Fibroblast of lung (primary cell): Measurements from ENCODE around the gene ROPN1L. TPM values are rescaled to one million over a fixed set of nuclear protein-coding genes. Genes with fewer than 3 reads are reported as not detected.

Experiments used
- DNase-seq, 2 donors: peaks; one replicate each; pipeline versions ENCODE4 v3.0.0 to v3.0.0-alpha.2; 2010; ENCODE audit warnings: low read depth in 2 of 2
- H2AFZ ChIP-seq: 2 replicates; pipeline ENCODE4 v1.5.1; 2012; ENCODE audit warnings: low read length, control low read depth, inconsistent platforms
- H3K27ac ChIP-seq: 2 replicates; pipeline ENCODE4 v1.5.1; 2011; ENCODE audit warnings: low read length, control low read depth; ENCODE audit not compliant: insufficient read depth
- H3K27me3 ChIP-seq: 2 replicates; pipeline ENCODE4 v1.5.1; 2011; ENCODE audit warnings: mild to moderate bottlenecking, low read length; ENCODE audit not compliant: control insufficient read depth, insufficient read depth
- H3K36me3 ChIP-seq: 2 replicates; pipeline ENCODE4 v1.5.1; 2011; ENCODE audit warnings: low read length; ENCODE audit not compliant: control insufficient read depth, insufficient read depth
- H3K4me1 ChIP-seq: 2 replicates; pipeline ENCODE4 v1.5.1; 2011; ENCODE audit warnings: low read length; ENCODE audit not compliant: control insufficient read depth, insufficient read depth; ENCODE audit errors: extremely low read depth
- H3K4me2 ChIP-seq: 2 replicates; pipeline ENCODE4 v1.5.1; 2011; ENCODE audit warnings: low read length, control low read depth; ENCODE audit not compliant: insufficient read depth; ENCODE audit errors: extremely low read depth
- H3K4me3 ChIP-seq, 4 experiments: fragments of 200-600 bp in 1 of 4; sonication (generic) in 1 of 4; replicated peaks in 1 of 4; 2 replicates each; pipeline ENCODE4 v1.5.1; 2011 to 2016; ENCODE audit warnings: low read length in 4 of 4, low read depth in 3 of 4, mild to moderate bottlenecking in 3 of 4, control low read depth in 2 of 4, inconsistent platforms in 1 of 4, mixed read lengths in 1 of 4; ENCODE audit not compliant: insufficient read depth in 1 of 4; ENCODE audit errors: control extremely low read depth in 1 of 4
- H3K79me2 ChIP-seq: 2 replicates; pipeline ENCODE4 v1.5.1; 2012; ENCODE audit warnings: mild to moderate bottlenecking, low read length, inconsistent platforms; ENCODE audit not compliant: control insufficient read depth, insufficient read depth
- H3K9ac ChIP-seq: 2 replicates; pipeline ENCODE4 v1.5.1; 2011; ENCODE audit warnings: mild to moderate bottlenecking, low read length, control low read depth; ENCODE audit not compliant: insufficient read depth
- H3K9me3 ChIP-seq: 2 replicates; pipeline ENCODE4 v1.5.1; 2012; ENCODE audit warnings: low read depth, low read length; ENCODE audit not compliant: control insufficient read depth, insufficient read depth
- H4K20me1 ChIP-seq: 2 replicates; pipeline ENCODE4 v1.5.1; 2011; ENCODE audit warnings: low read length; ENCODE audit not compliant: control insufficient read depth, insufficient read depth; ENCODE audit errors: extremely low read depth
- EZH2 ChIP-seq: IDR thresholded peaks from 2 replicates; pipeline ENCODE4 v1.5.1; 2012; ENCODE audit warnings: low read length, control low read depth, mild to moderate bottlenecking; ENCODE audit errors: missing control alignments
- polyA plus RNA-seq, 2 donors: library from polyadenylated mRNA; depleted of rRNA in 1 of 2; stranded (reverse) in 1 of 2; unstranded in 1 of 2; fragments of >200 nt; gene quantifications; 2 replicates each; pipeline ENCODE4 v1.2.1, GENCODE V29; 2011 to 2012; ENCODE audit warnings: missing spikeins in 1 of 2
- total RNA-seq: library from RNA; depleted of rRNA; stranded (reverse); fragments of >200 nt; gene quantifications from 2 replicates; pipeline ENCODE4 v1.2.1, GENCODE V29; 2014
- TF ChIP-seq, protein P1 (sequence below), 2 donors: IDR thresholded peaks in 1 of 2; conservative IDR thresholded peaks in 1 of 2; 1 replicate in 1 of 2; 2 replicates in 1 of 2; pipeline ENCODE4 v1.5.1; 2011 to 2012; ENCODE audit warnings: low read length in 2 of 2, control low read depth in 1 of 2, inconsistent platforms in 1 of 2, low read depth in 1 of 2, mild to moderate bottlenecking in 1 of 2

The ROPN1L gene
- total and polyA plus RNA-seq, 2 donors (not counting 1 experiment from before 2014, with no cell fraction given), result 0.17 to 0.26 TPM

DNA sequence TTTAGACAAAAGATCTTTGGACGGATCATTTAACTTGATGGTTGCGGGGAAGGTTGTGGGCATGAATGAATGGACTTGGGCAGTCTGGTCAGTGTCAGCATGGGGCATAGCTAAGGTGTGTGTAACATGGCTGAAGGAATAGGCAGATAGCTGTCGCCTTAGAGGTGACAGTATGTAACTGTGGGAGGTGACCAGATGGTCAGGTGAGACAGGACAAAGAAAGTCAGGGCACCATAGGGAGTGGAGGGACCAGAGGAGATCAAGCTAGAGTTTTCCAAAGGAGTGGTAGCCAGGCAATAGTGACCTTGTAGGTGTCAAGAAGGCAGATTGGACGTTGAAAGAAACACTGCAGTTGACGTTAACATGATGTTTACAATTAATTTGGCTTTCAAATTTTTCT is 45.1 kb upstream of the ROPN1L start:
- Histone ChIP-seq H3K27ac (no peak overlapping the region), H3K79me2 (no peaks in the 10 kb centered on the region), H3K4me1 (peaks cover 2% of the 10 kb centered on the region), H3K36me3 (peaks cover 10% of the 10 kb centered on the region), H3K9ac (no peak overlapping the region), H3K9me3 (no peaks in the 10 kb centered on the region), H3K4me2 (no peak overlapping the region), H3K4me3 (no peak overlapping the region), H4K20me1 (no peaks in the 10 kb centered on the region), H2AFZ (no peak overlapping the region), H3K27me3 (no peaks in the 10 kb centered on the region)
- TF ChIP-seq, protein P1, sequence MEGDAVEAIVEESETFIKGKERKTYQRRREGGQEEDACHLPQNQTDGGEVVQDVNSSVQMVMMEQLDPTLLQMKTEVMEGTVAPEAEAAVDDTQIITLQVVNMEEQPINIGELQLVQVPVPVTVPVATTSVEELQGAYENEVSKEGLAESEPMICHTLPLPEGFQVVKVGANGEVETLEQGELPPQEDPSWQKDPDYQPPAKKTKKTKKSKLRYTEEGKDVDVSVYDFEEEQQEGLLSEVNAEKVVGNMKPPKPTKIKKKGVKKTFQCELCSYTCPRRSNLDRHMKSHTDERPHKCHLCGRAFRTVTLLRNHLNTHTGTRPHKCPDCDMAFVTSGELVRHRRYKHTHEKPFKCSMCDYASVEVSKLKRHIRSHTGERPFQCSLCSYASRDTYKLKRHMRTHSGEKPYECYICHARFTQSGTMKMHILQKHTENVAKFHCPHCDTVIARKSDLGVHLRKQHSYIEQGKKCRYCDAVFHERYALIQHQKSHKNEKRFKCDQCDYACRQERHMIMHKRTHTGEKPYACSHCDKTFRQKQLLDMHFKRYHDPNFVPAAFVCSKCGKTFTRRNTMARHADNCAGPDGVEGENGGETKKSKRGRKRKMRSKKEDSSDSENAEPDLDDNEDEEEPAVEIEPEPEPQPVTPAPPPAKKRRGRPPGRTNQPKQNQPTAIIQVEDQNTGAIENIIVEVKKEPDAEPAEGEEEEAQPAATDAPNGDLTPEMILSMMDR (conservative IDR thresholded peaks at IDR 0.05 in 1 of 2, IDR thresholded peaks at IDR 0.05 in 1 of 2; ENCODE audit: low read depth in 1 of 2, low read length in 2 of 2), result no peak
- TF ChIP-seq EZH2, result no peak
- no peak for DNase-seq

DNA sequence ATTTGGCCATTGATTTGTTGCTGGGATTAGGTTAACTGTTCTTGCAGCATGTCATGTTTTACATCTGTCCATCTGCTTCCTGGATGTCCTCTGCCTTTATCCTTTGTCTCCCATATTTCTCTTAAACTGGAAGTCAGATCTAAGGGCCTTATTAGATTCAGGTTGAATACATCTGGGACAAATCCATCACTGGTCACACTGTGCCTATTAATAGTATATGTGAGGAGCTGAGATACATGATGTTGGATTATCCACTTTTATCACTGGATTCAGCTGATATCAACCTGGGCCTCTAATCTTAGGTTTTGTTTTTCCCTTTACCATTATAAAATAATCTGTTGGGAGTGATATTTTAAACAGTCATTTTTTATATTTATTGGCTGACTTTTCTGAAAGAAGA is 41.8 kb upstream of the ROPN1L start:
- no peaks in the 10 kb centered on the region for H3K27me3 ChIP-seq

DNA sequence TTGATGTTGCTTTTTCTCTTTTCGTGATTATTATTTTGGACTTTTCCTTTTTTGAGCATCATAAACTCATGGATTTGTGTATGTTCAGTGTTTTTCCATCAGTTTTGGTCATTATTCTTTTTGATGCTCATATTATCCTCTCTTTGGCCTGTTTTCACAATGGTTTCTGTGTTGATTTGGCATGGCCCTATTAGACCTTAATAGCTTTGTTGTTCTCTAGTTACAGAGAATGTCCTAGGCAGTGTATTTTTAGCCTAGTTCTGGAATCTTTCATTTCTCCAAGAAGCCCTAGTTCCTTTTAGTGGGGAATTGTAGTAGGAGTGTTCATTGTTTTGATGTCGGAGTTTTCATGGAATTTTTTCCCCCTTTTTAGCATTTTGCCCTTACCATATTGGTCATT is 41.3 kb upstream of the ROPN1L start:
- Histone ChIP-seq H3K9ac (no peak overlapping the region), H3K36me3 (peaks cover 16% of the 10 kb centered on the region), H3K27me3 (no peaks in the 10 kb centered on the region), H3K79me2 (no peaks in the 10 kb centered on the region), H3K4me2 (no peak overlapping the region), H3K4me3 (no peak overlapping the region), H3K27ac (no peak overlapping the region), H2AFZ (no peak overlapping the region), H3K9me3 (no peaks in the 10 kb centered on the region), H4K20me1 (no peaks in the 10 kb centered on the region), H3K4me1 (peaks cover 2% of the 10 kb centered on the region)
- no peak for TF ChIP-seq EZH2
- TF ChIP-seq, protein P1 (conservative IDR thresholded peaks at IDR 0.05 in 1 of 2, IDR thresholded peaks at IDR 0.05 in 1 of 2; ENCODE audit: low read depth in 1 of 2, low read length in 2 of 2), result no peak
- no peak for DNase-seq

More for the DNA sequence above, 41.8 kb upstream of the ROPN1L start:
- Histone ChIP-seq H3K4me2 (no peak overlapping the region), H3K36me3 (peaks cover 14% of the 10 kb centered on the region), H3K27ac (no peak overlapping the region), H3K4me1 (peaks cover 2% of the 10 kb centered on the region), H3K79me2 (no peaks in the 10 kb centered on the region), H2AFZ (no peak overlapping the region), H4K20me1 (no peaks in the 10 kb centered on the region), H3K4me3 (no peak overlapping the region), H3K9me3 (no peaks in the 10 kb centered on the region), H3K9ac (no peak overlapping the region)
- TF ChIP-seq EZH2, result no peak
- TF ChIP-seq, protein P1 (conservative IDR thresholded peaks at IDR 0.05 in 1 of 2, IDR thresholded peaks at IDR 0.05 in 1 of 2; ENCODE audit: low read depth in 1 of 2, low read length in 2 of 2), result no peak
- DNase-seq, result no peak
